CD4-positive, alpha-beta T cell (primary cell): Measurements from ENCODE around the gene TXNRD2. TPM values are rescaled to one million over a fixed set of nuclear protein-coding genes. Genes with fewer than 3 reads are reported as not detected.
A peak's percentile ranks its signal among the peaks of the same experiment; 100 is the strongest.

Source experiments
- ATAC-seq: fragments of 200-7000 bp; cut with Tn5 transposase; one replicate; pipeline ENCODE4 v1.10.0; 2022; ENCODE audit warnings: mild to moderate bottlenecking; ENCODE audit not compliant: poor library complexity
- CTCF ChIA-PET: fragments of 350-600 bp; sonication (Branson Sonifier 250); formaldehyde crosslinking; loops from one replicate; lab custom pipeline; 2021; ENCODE audit warnings: antibody characterized with exemption, inconsistent platforms; lab: Charles Lee
- POLR2A ChIA-PET: fragments of 350-600 bp; sonication (Branson Sonifier 250); formaldehyde crosslinking; loops from one replicate; lab custom pipeline; 2021; ENCODE audit warnings: antibody characterized with exemption, inconsistent platforms; lab: Charles Lee
- DNase-seq, 14 experiments: peaks; one replicate each; pipeline ENCODE4 v3.0.0-alpha.2; 2013 to 2020; ENCODE audit warnings: mixed read lengths in 2 of 14
- H3K27ac ChIP-seq, 2 donors: one replicate each; pipeline versions ENCODE4 v1.5.1 to v1.7.0; 2013; ENCODE audit warnings: low read length in 2 of 2, low read depth in 1 of 2, mild to moderate bottlenecking in 1 of 2
- H3K27me3 ChIP-seq, 2 experiments: 1 replicate in 1 of 2; 2 replicates in 1 of 2; pipeline versions ENCODE4 v1.6.1 to v1.7.0; 2013; ENCODE audit warnings: low read length in 2 of 2, control low read depth in 1 of 2, mild to moderate bottlenecking in 1 of 2, moderate library complexity in 1 of 2; ENCODE audit not compliant: insufficient read depth in 2 of 2, control insufficient read depth in 1 of 2
- H3K36me3 ChIP-seq: one replicate; pipeline ENCODE4 v1.6.1; 2013; ENCODE audit warnings: low read length, control low read depth; ENCODE audit not compliant: insufficient read depth
- H3K4me1 ChIP-seq: one replicate; pipeline ENCODE4 v1.6.1; 2013; ENCODE audit warnings: low read length, control low read depth; ENCODE audit not compliant: insufficient read depth
- H3K4me3 ChIP-seq: one replicate; pipeline ENCODE4 v1.5.1; 2013; ENCODE audit warnings: mild to moderate bottlenecking, low read length, moderate library complexity
- H3K9me3 ChIP-seq, 2 experiments: 1 replicate in 1 of 2; 2 replicates in 1 of 2; pipeline versions ENCODE4 v1.6.1 to v1.7.0; 2013; ENCODE audit warnings: low read length in 2 of 2, mild to moderate bottlenecking in 2 of 2, control low read depth in 1 of 2, moderate library complexity in 1 of 2; ENCODE audit not compliant: control insufficient read depth in 1 of 2, insufficient read depth in 1 of 2
- H3K27ac Mint-ChIP-seq: one replicate; pipeline ENCODE4 v1.8.0; 2020; ENCODE audit warnings: mixed read lengths
- H3K27me3 Mint-ChIP-seq: one replicate; pipeline ENCODE4 v1.8.0; 2021; ENCODE audit warnings: mixed read lengths
- H3K36me3 Mint-ChIP-seq: one replicate; pipeline ENCODE4 v1.8.0; 2021; ENCODE audit warnings: low read depth, mixed read lengths
- H3K4me1 Mint-ChIP-seq: one replicate; pipeline ENCODE4 v1.8.0; 2021; ENCODE audit warnings: low read depth, mixed read lengths
- H3K4me3 Mint-ChIP-seq: one replicate; pipeline ENCODE4 v1.8.0; 2020; ENCODE audit warnings: mild to moderate bottlenecking, mixed read lengths
- H3K9me3 Mint-ChIP-seq: one replicate; pipeline ENCODE4 v1.8.0; 2020; ENCODE audit warnings: mixed read lengths
- CTCF ChIP-seq: fragments of 200-600 bp; IDR thresholded peaks from one replicate; pipeline ENCODE4 v1.8.0; 2022; ENCODE audit warnings: antibody characterized with exemption, mild to moderate bottlenecking
- intact Hi-C, 2 experiments: fragments of 100-400 bp; cut with DNase I in 1 of 2; cut with micrococcal nuclease in 1 of 2; formaldehyde crosslinking; loops; one replicate each; pipeline versions ENCODE4 v1.15.1 to v1.9.0; 2023 to 2025; cut with DNase I, micrococcal nuclease
- total RNA-seq, 174 experiments: library from RNA in 2 of 174; stranded (reverse) in 2 of 174; gene quantifications; one replicate each; pipeline ENCODE4 v1.2.3 and lab custom pipeline; 2021 to 2026

Gene TXNRD2
- total RNA-seq, 2 experiments from 2014 or later = 18.6 to 19.5 TPM

GRCh38 chr22:19895160-19895849, 46.3 kb downstream of the TXNRD2 start:
- ATAC-seq = no peak
- peak in 1 of 14 experiments; percentile 49 for DNase-seq
- ChIA-PET POLR2A (interaction anchor here (2.0 kb wide), 1 partner anchor 40 kb away, joined by 10 read pairs; no protein-coding TSS in a partner anchor), CTCF (interaction anchor here (1.5 to 3.1 kb wide), 2 partner anchors 15 to 165 kb away, joined by 5 to 15 read pairs; no protein-coding TSS in a partner anchor)
- Histone ChIP-seq H3K9me3 (peaks cover 0 to 3% of the 10 kb centered on the region in 2 experiments), H3K27ac (peak overlapping the region in 1 of 2 donors; percentile 35), H3K4me3 (no peak overlapping the region), H3K4me1 (peaks cover 74% of the 10 kb centered on the region), H3K36me3 (peaks cover 14% of the 10 kb centered on the region), H3K27me3 (no peaks in the 10 kb centered on the region)
- H3K36me3 Mint-ChIP-seq = peaks cover 6% of the 10 kb centered on the region
- H3K27me3 Mint-ChIP-seq = no peaks in the 10 kb centered on the region
- intact Hi-C loops = loop anchor here in 1 of 2 experiments (2.0 kb wide), 1 partner anchor 45 kb away; the partner anchor contains the start of genes COMT and TXNRD2
- no peak for TF ChIP-seq CTCF
- peak overlapping the region; percentile 97 for H3K27ac Mint-ChIP-seq
- no peaks in the 10 kb centered on the region for H3K9me3 Mint-ChIP-seq
- H3K4me1 Mint-ChIP-seq = peaks cover 68% of the 10 kb centered on the region
- H3K4me3 Mint-ChIP-seq = no peak overlapping the region

DNA sequence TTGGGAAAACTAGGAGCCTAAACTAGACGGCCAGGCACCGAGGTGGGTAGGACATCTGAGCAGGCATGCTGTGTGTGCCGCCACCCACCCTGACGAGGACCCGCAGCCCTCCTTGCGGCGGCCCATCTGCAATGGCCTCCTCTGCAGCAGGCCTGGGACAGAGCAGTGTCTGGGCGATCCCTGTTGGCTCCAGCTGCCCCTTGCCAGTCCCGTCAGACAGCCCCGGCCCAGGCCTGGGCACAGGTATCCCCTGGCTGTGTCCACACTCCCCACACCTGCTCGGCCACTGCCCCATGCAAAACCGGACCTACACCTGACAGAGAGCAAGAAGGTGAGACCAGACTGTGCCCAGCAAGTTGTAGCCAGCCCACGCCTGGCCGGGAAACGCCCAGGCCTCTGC, 48.3 kb downstream of the TXNRD2 start:
- H3K27ac Mint-ChIP-seq = peak overlapping the region; percentile 97
- H3K9me3 ChIP-seq = peaks cover 0 to 3% of the 10 kb centered on the region in 2 experiments
- H3K36me3 Mint-ChIP-seq = peaks cover 6% of the 10 kb centered on the region
- TF ChIP-seq CTCF = no peak
- H3K36me3 ChIP-seq = peaks cover 14% of the 10 kb centered on the region
- H3K4me3 ChIP-seq = no peak overlapping the region
- H3K4me3 Mint-ChIP-seq = peak overlapping the region; percentile 20
- CTCF ChIA-PET = interaction anchor here (3.4 kb wide), 1 partner anchor 163 kb away, joined by 19 read pairs; no protein-coding TSS in a partner anchor
- peak overlapping the region; percentile 76 to 99 for H3K27ac ChIP-seq
- peaks cover 93% of the 10 kb centered on the region for H3K4me1 ChIP-seq
- H3K27me3 ChIP-seq = no peaks in the 10 kb centered on the region
- POLR2A ChIA-PET = no interaction called here
- intact Hi-C loops = loop anchor here (5.0 kb wide), 1 partner anchor 136 kb away; no protein-coding TSS in a partner anchor
- DNase-seq = no peak
- H3K4me1 Mint-ChIP-seq = peaks cover 78% of the 10 kb centered on the region
- H3K27me3 Mint-ChIP-seq = no peaks in the 10 kb centered on the region
- H3K9me3 Mint-ChIP-seq = no peaks in the 10 kb centered on the region
- ATAC-seq = no peak

DNA sequence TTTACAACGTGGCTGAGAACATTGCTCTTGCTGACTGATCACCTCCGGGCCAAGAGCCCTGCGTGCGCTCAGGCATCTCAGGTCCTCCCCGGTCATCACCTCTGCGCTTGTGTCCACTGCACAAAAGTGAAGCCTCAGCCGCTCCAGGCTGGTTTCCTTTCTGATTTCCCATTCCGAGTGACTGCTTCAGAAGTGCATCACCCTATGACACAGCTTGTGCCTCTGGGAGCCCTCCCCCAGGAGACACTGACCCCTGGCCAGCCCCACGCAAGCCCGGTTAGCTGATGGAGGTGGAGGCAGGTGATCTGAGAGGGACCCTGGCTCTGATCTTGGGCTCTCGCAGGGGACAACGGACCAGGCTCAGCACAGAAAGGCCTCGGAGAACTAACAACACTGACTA, 48.7 kb downstream of the TXNRD2 start:
- POLR2A ChIA-PET = interaction anchor here (1.1 to 3.5 kb wide), 8 partner anchors 8 to 162 kb away, joined by 3 to 92 read pairs (median 12); partner anchors contain the start of genes GNB1L and RTL10
- CTCF ChIA-PET = interaction anchor here (1.3 to 3.4 kb wide), 2 partner anchors 38 to 162 kb away, joined by 3 to 19 read pairs; partner anchors contain the start of genes GNB1L and RTL10
- peaks cover 82% of the 10 kb centered on the region for H3K4me1 Mint-ChIP-seq

More for the DNA sequence above, 48.7 kb downstream of the TXNRD2 start:
- ATAC-seq = no peak
- Mint-ChIP-seq H3K27ac (peak overlapping the region; percentile 97), H3K27me3 (no peaks in the 10 kb centered on the region), H3K4me3 (peak overlapping the region; percentile 78), H3K9me3 (no peaks in the 10 kb centered on the region), H3K36me3 (peaks cover 6% of the 10 kb centered on the region)
- Histone ChIP-seq H3K9me3 (peaks cover 0 to 3% of the 10 kb centered on the region in 2 experiments), H3K27me3 (no peaks in the 10 kb centered on the region), H3K4me1 (peaks cover 98% of the 10 kb centered on the region), H3K36me3 (peaks cover 10% of the 10 kb centered on the region), H3K4me3 (no peak overlapping the region), H3K27ac (peak overlapping the region; percentile 76 to 99)
- no peak for TF ChIP-seq CTCF
- intact Hi-C loops = loop anchor here (5.0 kb wide), 1 partner anchor 136 kb away; no protein-coding TSS in a partner anchor
- peak in 1 of 14 experiments; percentile 30 for DNase-seq
